Activated CD4-positive, CD25-positive, alpha-beta regulatory T cell treated with anti-CD3 and anti-CD28 coated beads, Interleukin-2, amount 50 U/mL, for 16 hours (primary cell): ENCODE data around the gene PARD3.

Experiments
- DNase-seq: peaks from one replicate; pipeline ENCODE4 v3.0.0-alpha.2; 2020; ENCODE audit warnings: low read depth, low spot score

PARD3 gene

DNA sequence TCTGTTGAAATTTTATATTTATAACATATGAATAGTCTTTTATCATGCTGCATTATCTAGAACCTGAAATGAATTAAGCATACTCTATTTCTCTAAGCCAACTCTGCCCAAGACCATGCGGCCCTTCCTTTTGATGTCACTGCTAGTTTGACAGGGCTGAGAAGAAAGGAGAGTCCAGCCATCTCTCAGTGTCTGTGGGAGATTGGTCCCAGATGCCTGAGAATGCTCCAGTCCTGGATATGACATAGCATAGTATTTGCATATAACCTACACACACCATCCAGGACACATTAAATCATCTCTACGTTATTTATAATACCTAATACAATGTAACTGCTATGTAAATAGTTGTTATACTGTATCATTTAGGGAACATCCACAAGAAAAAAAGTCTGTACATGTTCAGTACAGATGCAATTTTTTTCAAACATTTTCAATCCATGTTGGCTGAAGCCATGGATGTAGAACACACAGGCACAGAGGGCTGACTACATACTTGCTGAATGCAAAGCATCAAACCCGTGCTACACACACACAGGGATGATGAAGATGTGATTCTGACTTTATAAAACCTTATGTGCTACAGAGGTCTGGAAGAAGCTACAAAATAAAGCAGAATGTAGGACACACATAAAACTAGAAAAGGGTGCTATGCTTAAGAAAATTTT is 315.4 kb downstream of the PARD3 start:
- no peak for DNase-seq

DNA sequence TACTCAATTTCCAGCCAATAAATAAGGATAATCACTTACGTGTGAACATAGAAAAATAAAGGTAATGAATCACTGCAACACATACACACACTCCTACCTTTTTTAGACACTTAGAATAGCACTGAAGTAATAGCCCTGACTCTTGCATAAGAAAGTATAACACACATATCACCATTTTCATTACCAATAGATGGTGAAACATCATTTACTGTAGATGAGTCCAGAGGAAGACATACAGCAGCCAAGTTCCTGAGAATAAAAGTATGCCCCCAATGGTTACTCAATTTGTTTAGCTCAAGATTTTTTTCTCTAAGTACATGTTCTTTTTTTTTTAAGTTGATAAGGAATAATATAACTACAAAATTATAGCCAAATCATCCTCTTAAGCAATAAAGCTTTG is 316.3 kb downstream of the PARD3 start:
- no peak for DNase-seq

DNA sequence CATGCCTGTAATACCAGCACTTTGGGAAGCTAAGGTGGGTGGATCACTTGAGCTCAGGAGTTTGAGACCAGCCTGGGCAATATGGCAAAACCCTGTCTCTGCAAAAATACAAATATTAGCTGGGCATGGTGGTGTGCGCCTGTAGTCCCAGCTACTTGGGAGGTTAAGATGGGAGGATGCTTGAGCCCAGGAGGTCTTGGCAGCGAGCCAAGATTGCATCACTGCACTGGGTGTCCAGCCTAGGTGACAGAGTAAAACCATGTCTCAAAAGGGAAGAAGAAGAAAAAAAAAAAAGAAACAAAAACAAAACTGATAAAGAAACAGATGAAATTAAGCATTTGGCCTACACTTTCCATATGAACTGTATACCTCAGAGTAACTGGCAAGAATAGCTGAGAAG is 319.2 kb downstream of the PARD3 start:
- no peak for DNase-seq

DNA sequence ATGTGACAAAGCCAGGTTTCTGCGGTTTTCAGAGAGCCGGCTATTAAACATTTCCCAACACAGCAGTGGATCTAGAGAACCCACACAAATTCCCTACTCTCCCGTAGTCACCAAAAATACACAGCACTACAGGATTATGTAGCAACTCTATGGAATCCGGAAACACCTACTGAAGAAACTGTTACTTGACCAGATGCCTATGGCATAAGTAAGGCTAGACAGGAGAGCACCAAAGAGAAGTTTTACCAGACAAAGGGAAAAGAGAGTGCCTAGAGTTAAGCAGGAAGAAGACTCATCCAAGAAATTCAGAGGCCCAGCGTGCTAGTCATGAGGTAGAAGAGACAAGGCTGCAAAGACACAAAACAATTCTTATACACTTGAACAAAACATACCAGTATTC is 321.1 kb downstream of the PARD3 start:
- DNase-seq: no peak

DNA sequence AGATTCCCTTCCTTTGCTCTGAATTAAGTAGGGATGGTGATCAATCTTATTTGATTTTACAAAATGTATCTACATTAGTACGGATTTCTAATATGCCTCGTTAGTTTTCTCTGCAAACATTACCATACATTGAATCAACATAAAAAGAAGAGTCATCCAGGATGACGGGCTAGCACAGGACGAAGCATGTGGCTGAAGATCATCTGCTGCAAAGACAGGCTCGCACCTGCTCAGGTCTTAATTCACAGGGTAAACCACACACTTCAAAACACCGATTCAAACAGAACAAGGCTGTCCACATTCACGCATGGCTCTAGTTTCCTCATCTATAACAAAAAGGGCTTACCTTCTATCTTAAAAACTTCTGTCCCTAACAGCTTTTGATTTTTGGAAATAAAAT is 323.0 kb downstream of the PARD3 start:
- DNase-seq: no peak

DNA sequence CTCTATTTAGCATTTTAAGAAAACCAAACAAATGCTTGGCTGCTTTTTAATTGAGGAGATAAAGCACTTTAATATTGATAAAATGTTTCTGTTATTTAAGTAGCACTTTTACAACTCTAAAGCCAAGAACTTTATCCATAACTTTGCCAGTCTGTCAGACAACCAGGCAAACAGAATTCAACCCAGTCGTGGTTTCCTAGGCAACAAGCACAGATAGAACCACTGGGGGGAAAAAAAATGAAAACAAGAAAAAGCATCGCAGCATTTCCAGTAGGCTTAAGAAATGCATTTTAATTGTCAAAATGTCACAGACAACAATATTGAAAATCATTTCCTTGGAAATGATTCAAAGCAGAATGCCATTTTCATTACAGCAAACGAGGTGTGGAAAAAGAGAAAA is 323.4 kb downstream of the PARD3 start:
- no peak for DNase-seq

DNA sequence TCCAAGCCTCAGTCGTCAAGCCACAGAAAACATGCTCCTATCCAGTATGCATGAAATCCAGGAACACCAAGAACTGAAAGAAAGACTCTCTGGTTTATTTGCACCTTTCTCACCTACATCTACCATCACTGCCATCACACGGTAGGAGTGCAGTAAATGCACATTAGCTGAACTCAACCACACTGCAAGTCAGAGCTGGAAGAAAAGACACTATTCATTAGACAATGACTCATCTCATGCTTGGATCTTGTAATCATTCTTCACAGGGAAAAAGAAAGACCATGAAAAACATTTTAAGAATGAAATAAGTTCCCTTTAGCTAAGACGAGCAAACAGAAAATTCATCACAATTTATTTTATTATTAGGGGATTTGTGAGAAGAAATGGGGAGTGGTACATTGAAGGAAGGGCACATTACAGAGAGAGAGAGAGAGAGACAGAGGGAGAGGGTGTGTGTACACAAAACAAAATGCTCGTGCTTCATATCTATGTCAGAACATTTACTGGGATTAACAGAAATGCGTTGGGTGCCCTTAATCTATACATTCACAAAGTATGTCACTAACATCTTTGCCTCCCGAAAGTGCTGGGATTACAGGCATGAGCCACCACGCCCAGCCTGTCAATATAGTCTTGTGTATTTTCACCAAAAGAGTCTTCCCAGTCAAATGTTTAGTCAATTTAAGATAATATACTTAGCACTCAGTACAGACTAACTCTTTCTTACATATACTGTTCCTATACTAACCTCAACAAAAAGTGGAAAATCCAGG is 324.9 kb downstream of the PARD3 start:
- no peak for DNase-seq

DNA sequence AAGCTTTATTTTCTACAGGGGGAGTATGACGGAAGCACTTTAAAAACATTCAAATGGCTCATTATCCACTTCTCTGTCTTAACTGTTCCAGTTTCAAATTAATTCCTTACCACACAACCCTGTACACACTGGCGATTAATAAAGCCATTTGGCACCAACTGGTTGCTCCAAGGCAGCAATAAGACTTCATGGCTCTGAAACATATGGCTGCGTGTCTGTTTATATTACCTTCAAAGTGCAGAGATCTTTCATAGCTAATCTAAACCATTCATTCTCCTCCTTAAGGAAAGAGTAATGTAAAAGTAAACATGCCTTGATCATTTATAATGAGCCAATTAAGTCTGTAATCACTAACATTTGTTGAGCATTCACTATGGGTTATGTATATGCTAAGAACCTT is 325.7 kb downstream of the PARD3 start:
- DNase-seq: no peak

DNA sequence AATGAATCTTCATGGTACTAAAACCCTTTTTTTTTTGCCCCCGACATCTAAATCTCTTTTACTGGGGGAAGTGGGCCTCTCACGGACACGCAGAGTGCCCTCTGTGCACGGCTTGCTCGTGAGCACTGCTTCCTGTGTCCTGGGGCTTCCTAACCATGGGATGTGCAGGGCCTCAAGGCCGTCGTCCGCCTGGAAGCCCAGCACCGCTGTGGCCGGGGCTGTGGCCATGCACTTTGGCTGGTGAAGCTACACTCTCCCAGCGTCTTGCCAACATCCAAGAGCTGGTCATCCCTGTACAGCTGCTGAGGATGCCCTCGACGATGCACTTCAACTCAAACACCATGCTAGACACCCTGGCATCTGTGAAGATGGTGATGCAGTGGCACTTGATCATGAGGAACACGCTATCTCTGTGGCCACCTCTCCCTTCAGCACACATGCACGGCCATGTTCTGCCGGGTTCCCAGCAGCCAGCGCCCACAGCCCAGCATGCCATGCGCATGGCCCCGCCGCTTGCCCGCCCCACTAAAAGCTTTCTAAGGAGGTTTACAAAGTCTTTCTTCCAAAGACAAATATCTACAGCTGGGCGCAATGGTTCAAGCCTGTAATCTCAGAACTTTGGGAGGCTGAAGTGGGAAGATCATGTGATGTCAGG is 326.5 kb downstream of the PARD3 start:
- no peak for DNase-seq

DNA sequence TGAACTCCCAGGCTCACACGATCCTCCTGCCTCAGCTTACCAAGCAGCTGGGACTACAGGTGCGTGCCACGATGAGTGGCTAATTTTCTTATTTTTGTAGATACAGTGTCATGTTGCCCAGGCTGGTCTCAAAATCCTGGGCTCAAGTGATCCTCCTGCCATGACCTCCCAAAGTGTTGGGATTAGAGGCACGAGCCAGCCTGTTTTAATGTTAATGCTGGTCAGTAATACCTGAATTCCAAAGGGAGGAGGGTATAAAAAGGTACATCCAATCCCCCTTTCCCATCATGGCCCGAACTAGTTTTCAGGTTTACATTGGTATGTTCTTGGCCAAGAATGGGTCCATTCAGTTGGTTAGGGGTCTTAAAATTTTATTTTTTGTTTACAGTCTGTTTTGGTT is 329.1 kb downstream of the PARD3 start:
- no peak for DNase-seq

DNA sequence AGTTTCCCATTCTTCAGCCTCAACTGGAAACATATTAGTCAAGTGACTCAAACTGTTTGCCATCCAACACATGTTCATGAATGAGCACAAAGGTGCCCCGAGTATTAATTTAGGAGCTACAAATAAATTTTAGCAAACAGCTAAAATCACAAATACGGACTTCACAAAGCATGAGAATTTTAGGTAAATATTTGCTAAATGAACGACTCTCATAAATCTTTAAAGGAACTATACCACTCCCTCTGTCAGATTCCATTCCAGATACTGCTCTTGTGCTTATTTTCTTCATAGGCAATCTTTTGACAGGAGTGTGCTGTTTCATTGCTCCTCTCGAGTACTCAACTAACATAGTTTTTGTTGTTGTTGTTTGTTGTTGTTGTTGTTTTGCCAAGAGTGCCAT is 330.9 kb downstream of the PARD3 start:
- no peak for DNase-seq

DNA sequence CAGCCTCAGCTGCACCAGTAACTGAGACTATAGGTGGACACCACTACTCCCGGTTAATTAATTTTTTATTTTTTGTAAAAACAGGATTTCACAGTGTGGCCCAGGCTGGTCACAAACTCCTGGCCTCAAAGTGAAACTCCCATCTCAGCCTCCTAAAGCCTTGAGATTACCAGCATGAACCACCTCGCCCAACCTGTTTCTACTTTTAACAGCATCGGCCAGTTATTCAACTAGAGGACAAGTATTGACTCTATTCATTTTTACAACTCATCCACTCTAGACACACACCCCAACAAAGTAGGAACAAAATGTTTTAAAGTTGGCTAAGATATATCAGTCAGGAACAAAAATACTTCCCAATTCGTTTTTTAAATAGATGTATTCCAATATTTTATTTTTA is 334.8 kb downstream of the PARD3 start:
- no peak for DNase-seq

DNA sequence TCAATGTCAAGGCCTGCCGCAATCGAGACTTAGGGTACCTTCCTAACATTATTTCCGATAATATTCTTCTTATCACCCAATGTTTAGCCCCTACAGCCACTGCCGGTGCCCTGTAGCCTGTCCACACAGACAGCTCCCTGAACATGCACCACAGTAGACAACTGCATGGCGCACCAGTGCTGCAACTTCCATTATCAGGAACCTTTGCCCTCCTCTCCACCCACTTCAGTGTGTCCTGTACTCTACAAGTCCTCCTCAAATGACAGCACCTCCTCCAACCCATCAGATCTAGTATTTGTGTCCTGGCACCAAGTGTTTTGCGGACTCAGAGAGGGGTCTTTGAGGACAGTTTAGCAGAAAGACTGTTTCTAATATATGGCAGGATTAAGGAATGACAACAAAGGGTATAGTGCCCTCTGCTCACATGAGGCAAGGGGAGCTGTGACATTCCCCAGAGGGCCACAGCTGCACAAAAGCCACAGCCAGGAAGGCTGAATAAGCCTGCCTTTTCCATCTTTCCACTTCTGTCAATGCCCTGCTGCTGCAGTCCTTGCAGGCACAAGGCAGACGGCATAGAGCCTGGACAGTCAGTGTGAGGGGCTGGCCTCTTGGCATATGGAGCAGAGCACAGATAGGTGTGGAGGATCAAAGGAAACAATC is 335.4 kb downstream of the PARD3 start:
- no peak for DNase-seq

DNA sequence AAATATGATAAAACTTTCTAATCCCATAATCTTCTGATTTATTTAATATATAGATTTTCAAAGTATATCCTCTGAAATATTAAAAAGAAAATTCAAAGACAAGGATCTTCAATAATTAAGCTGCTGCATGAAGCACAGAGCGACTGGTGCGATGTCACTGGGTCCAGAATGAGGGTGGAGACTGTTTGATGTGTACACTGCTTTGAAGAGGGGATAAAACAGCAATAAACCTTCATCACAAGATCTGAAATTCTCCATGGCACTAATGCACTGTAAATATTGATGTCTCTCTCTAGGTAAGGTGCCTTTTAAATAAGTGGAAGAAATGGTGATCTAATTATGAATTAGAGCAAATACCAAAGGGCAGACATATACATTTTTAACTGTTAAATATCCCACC is 337.8 kb downstream of the PARD3 start:
- DNase-seq: no peak

DNA sequence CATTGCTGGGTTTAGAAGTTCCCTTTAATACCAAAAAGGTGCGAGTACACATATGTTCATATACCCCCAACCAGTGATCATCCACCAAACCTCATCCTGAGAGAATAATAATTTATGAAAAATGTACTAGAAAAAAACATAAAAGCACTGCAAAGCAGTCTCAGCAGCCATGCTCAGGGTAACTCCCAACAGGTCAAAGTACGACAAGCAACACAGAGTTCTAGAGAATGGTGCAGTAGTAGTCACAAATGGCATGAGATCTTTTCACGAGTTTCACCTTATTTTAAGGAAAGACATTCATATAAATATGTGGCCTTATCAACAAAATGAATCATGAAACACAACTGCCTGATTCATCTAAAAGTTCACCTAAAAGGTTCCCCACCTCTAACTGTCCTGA is 338.5 kb downstream of the PARD3 start:
- DNase-seq: no peak

DNA sequence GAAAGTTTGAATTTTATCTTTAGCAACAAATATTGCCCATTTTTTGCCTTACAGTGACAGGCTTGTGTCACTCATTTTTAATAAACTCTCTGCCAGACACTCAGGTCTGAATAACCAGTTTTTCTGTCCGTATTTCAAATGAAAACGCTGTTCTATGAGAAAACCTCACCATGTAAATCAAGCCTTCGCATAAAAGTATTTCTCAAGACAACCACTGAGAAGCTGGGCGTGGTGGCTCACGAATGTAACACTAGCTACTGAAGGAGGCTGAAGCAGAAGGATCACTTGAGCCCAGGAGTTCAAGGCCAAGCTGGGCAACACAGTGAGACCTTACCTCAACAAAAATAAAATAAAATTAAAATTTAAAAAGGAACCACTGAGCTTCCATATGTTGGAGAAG is 339.3 kb downstream of the PARD3 start:
- no peak for DNase-seq

DNA sequence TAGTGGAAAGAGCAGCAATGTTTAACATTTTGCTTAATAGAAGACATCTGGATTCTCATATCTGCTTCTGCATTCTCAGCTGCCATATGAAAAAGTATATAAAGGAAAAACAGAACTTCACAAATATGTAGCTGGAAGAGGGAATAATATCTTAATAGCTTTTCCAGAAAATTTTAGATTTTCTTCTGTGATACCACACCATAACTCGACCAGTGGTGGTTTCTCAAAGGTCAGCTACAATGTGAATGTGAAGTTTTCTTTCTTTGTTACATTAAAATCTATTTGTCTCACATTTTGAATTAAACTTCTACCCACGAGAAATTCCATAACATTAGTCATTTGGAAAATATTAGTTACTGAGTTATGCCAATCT is 339.8 kb downstream of the PARD3 start:
- no peak for DNase-seq

DNA sequence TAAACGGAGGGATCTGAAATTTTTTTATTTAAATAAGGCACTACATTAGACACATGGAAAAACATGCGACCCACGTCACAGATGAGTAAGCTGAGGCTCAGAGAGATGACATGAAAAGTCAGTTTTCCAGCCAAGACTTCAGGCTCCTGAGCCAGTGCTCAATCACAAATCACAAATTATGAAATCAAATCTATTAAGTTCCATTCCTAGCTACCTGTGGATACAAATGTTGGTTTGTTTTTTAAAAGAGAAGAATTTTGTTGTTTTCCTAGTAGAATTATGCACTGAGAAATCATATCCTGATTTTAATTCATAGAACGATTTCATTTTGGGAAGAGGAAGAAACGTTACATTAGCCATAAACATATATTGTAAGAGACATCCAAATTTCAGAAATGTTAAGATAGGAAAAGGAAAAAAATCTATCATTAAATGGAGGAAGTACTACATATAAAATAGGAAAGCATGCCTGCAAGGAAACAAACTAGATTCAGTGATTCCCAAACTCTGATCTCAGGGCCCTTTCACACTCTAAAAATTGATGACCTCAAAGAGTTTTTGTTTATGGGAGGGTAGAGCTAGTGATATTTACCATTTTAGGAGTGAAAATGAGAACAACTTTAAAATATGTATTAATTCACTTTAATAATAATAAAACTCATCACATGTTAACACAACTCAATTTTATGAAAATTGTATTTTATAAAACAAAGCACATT is 340.4 kb downstream of the PARD3 start:
- DNase-seq: no peak

DNA sequence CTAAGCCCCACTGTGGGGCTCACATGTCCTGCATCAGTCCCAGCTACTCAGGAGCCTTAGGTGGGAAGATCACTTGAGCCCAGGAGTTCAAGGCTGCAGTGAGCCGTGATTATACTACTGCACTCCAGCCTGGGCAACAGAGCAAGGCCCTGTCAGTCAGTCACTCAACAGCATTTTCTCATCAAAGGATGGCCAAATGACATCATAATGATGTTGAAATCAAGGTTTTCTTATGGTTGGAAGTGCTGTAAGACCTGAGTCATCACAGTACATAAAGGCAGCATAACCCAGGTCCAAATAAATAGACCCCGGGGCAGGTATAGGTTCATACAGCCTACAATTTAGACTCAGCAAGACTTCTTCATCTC is 341.1 kb downstream of the PARD3 start:
- DNase-seq: no peak

DNA sequence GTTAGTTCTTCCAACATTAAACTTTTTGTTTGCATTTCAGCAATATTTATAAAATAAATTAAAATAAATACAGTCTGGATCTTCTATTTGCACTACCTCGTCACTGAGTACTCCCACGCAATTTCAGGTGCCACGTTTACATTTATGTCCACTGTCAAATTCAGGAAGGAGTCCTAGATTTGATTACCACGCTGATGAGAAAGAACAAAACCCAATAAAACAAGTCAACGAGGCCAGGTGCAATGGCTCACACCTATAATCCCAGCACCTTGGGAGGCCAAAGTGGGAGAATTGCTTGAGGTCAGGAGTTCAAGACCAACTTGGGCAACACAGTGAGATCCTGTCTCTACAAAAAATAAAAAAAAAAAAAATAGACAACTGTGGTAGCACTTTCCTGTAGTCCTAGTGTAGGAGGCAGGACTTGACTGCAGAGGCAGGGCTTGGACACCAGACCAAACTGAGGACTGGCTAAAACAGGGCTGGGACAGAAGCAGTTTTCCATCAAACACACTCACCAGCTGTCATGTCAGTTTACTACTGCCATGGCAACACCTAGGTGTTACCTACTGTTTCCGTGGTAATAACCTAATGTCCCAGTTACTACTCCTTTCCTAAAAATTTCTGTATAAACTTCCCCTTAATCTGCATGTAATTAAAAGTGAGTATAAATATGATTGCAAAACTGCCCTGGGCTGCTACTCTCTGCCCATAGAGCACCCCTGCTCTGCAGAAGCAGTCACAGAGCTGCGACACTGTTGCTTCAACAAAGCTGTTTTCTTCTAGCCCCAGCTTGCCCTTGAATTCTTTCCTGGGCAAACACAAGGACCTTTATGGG is 341.7 kb downstream of the PARD3 start:
- no peak for DNase-seq

DNA sequence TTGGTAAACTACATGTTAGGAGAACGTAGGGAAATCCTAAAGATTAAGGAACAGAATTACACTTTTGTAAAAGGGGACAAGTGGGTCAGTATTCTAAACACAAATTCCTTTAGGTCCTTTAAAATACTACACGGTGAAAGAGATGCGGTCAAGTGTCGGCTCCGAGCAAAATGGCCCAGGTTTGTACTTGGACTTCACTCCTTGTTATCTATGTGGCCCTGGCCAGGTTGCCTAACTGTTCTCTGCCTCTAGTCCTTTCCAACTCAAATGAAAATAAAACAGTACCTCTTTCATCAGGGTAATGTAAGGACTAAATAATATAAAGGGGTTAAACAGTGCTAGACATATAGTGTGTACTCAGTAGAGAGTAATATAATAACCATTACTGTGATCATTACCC is 344.8 kb downstream of the PARD3 start:
- no peak for DNase-seq
